Measurements from ENCODE around the gene EMILIN3. TPM values are rescaled to one million over a fixed set of nuclear protein-coding genes. Genes with fewer than 3 reads are reported as not detected.
A peak's percentile ranks its signal among the peaks of the same experiment; 100 is the strongest.

EMILIN3 gene
- total and polyA plus RNA-seq, 4 donors = 0.38 to 0.72 (median 0.39) TPM; not detected in 1

DNA sequence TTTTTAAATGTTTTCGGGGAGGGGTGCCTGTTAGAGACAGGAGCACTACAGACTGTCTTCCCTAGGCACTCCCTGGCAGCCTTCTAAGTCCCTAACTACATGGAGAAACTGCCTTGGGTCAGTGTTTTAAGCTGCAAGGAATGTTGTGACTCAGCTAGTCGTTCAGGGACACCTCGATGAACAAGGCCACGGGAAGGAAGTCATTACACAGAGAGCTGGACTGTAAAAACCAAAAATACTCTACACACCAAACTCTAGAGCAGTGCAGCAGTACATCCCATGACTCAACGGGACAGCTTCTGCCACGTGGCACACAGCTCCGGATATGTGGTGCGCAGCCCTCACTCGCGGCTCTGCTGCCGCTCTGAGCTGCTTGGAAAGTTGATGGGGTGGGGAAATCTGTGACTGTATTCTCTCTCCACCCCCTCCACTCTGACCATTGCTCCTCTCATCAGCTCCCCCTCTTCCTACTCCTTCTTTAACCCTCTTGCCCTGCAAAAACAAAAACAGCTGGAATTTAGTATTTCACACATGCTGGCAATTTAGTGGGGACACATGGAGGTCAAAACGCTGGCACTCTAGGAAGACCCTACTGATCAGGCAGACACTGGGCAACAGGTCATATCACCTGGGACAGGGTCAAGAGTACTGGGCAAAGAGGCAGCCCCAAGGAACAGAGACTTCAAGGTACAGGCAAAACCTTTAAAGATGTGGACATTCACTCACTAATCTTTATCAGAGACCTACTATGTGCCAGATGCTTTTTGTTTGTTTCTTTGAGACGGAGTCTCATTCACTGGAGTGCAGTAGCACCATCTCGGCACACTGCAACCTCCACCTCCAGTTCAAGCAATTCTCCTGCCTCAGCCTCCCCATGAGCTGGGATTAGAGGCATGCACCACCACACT is 36.9 kb downstream of the EMILIN3 start:
- peak overlapping the region; percentile 94 to 95 for H3K27ac ChIP-seq (ENCODE audit: low read depth in 1 of 2, low read length in 2 of 2)
- ATAC-seq (ENCODE audit: low FRiP score) (peak; percentile 97), DNase-seq (peak; percentile 93 to 95)
- H3K9me3 ChIP-seq (ENCODE audit: control insufficient read depth, low read length) = no peaks in the 10 kb centered on the region
- 16% methylated on average over 14 of the region's 14 CpGs for WGBS, 2 donors
- H3K36me3 ChIP-seq (ENCODE audit: control insufficient read depth in 1 of 2, insufficient read depth in 2 of 2, low read length in 1 of 2) = no peaks in the 10 kb centered on the region
- intact Hi-C loops (cut with DNase I) = no loop called here
- no peaks in the 10 kb centered on the region for H3K4me1 ChIP-seq (ENCODE audit: control insufficient read depth in 1 of 2, insufficient read depth in 2 of 2, low read length in 2 of 2)
- no peaks in the 10 kb centered on the region for H3K27me3 ChIP-seq (ENCODE audit: control insufficient read depth in 1 of 2, insufficient read depth in 2 of 2, low read length in 1 of 2)
- H3K4me3 ChIP-seq (ENCODE audit: low read length in 2 of 2) = no peak overlapping the region

DNA sequence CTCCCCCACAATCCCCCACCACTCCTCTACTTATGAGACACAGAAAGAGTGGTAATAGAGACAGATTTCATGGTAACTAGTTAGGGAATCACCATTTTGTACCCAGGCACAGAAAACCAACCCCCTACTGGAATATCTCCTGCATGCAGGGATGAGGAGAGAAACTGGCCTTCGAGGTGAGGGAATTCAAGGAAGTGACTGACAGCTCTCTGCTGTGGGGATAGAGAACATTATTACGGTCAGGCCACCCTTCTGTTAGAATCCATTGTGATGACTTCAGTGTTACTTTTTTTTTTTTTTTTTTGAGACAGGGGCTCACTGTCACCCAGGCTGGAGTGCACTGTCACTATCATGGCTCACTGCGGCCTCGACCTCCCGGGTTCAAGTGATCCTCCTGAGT is 39.4 kb downstream of the EMILIN3 start:
- intact Hi-C loops (cut with DNase I) = no loop called here
- no peaks in the 10 kb centered on the region for H3K27me3 ChIP-seq (ENCODE audit: control insufficient read depth in 1 of 2, insufficient read depth in 2 of 2, low read length in 1 of 2)
- no peaks in the 10 kb centered on the region for H3K36me3 ChIP-seq (ENCODE audit: control insufficient read depth in 1 of 2, insufficient read depth in 2 of 2, low read length in 1 of 2)
- ATAC-seq (ENCODE audit: low FRiP score) (no peak), DNase-seq (no peak)
- H3K9me3 ChIP-seq (ENCODE audit: control insufficient read depth, low read length) = no peaks in the 10 kb centered on the region
- H3K4me1 ChIP-seq (ENCODE audit: control insufficient read depth in 1 of 2, insufficient read depth in 2 of 2, low read length in 2 of 2) = no peaks in the 10 kb centered on the region
- 84 to 86% methylated on average over 5 of the region's 5 CpGs for WGBS, 2 donors
- H3K4me3 ChIP-seq (ENCODE audit: low read length in 2 of 2) = no peak overlapping the region
- H3K27ac ChIP-seq (ENCODE audit: low read depth in 1 of 2, low read length in 2 of 2) = no peak overlapping the region

DNA sequence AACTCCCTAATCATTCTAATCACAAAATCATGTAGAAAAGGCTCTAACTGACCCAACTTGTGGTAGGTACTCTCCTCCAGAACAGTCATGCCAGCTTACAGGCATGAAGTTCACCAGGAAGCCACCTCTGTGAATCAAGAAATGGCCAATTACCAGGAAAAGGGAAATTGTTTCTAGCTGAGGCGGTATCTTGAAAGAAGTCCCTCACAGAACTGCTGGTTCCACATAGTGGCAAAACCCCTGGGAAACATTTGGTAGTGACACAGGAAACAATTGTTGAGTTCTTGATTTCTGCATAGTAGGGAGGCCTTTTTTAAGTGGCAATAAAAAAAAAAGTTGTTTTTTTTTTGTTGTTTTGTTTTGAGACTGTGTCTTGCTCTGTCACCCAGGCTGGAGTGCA is 45.6 kb downstream of the EMILIN3 start:
- H3K4me1 ChIP-seq (ENCODE audit: control insufficient read depth in 1 of 2, insufficient read depth in 2 of 2, low read length in 2 of 2) = peaks cover 2% of the 10 kb centered on the region in 2 donors
- no peak overlapping the region for H3K4me3 ChIP-seq (ENCODE audit: low read length in 2 of 2)
- no peaks in the 10 kb centered on the region for H3K27me3 ChIP-seq (ENCODE audit: control insufficient read depth in 1 of 2, insufficient read depth in 2 of 2, low read length in 1 of 2)
- ATAC-seq (ENCODE audit: low FRiP score) (no peak), DNase-seq (no peak)
- intact Hi-C loops (cut with DNase I) = no loop called here
- 94 to 97% methylated on average over 1 of the region's 1 CpG for WGBS, 2 donors
- H3K27ac ChIP-seq (ENCODE audit: low read depth in 1 of 2, low read length in 2 of 2) = no peak overlapping the region
- H3K36me3 ChIP-seq (ENCODE audit: control insufficient read depth in 1 of 2, insufficient read depth in 2 of 2, low read length in 1 of 2) = no peaks in the 10 kb centered on the region
- H3K9me3 ChIP-seq (ENCODE audit: control insufficient read depth, low read length) = no peaks in the 10 kb centered on the region

DNA sequence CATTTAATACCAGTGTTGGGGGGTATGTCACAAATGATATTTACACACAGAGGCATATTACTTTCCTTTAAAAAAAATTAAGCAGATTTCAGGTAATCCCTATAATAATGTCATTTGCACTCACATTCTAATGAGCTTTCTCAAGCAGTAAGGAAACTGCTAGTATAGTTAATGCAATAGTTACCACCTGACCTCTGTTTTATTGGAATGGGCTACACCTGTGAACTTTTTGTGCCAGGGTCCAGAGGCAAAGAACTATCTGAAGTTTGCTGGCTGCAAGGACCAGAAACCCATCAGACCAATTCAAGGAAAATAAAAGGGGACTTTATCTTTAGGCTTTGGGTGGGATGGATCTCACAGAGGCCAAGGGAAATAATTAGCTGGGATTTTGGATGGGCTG is 46.2 kb downstream of the EMILIN3 start:
- Histone ChIP-seq H3K27ac (ENCODE audit: low read depth in 1 of 2, low read length in 2 of 2) (no peak overlapping the region), H3K9me3 (ENCODE audit: control insufficient read depth, low read length) (no peaks in the 10 kb centered on the region)

DNA sequence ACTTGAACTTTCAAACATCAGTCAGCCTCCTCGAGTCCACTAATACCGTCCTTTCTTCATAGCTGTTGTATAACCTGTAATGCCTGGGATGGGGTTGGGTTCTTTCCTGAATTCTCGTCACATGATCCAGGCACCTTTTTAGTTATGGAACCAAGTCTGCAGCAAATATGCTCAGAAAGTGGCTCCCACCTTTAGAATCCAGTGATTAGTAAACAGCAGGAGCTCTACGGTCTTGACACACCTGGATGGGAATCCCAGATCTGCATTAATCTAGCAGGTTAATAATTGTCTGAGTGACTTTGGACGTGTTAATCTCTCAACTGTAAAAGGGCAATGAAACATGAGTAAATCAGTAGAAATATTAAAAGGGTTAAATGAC is 48.4 kb downstream of the EMILIN3 start:
- WGBS, 2 donors = 53 to 54% methylated on average over 5 of the region's 5 CpGs
- H3K9me3 ChIP-seq (ENCODE audit: control insufficient read depth, low read length) = no peaks in the 10 kb centered on the region
- H3K4me1 ChIP-seq (ENCODE audit: control insufficient read depth in 1 of 2, insufficient read depth in 2 of 2, low read length in 2 of 2) = peaks cover 3% of the 10 kb centered on the region in 2 donors
- H3K27me3 ChIP-seq (ENCODE audit: control insufficient read depth in 1 of 2, insufficient read depth in 2 of 2, low read length in 1 of 2) = no peaks in the 10 kb centered on the region
- intact Hi-C loops (cut with DNase I) = loop anchor here in 1 of 2 donors (5.0 kb wide), 2 partner anchors 71 to 141 kb away; no protein-coding TSS in a partner anchor
- ATAC-seq (ENCODE audit: low FRiP score) (no peak), DNase-seq (no peak)
- no peaks in the 10 kb centered on the region for H3K36me3 ChIP-seq (ENCODE audit: control insufficient read depth in 1 of 2, insufficient read depth in 2 of 2, low read length in 1 of 2)
- no peak overlapping the region for H3K27ac ChIP-seq (ENCODE audit: low read depth in 1 of 2, low read length in 2 of 2)
- H3K4me3 ChIP-seq (ENCODE audit: low read length in 2 of 2) = no peak overlapping the region

More for the DNA sequence above, 46.2 kb downstream of the EMILIN3 start:
- peaks cover 3% of the 10 kb centered on the region in 2 donors for H3K4me1 ChIP-seq (ENCODE audit: control insufficient read depth in 1 of 2, insufficient read depth in 2 of 2, low read length in 2 of 2)
- DNase-seq (no peak), ATAC-seq (ENCODE audit: low FRiP score) (no peak)
- no peaks in the 10 kb centered on the region for H3K36me3 ChIP-seq (ENCODE audit: control insufficient read depth in 1 of 2, insufficient read depth in 2 of 2, low read length in 1 of 2)
- H3K4me3 ChIP-seq (ENCODE audit: low read length in 2 of 2) = no peak overlapping the region
- intact Hi-C loops (cut with DNase I) = no loop called here
- H3K27me3 ChIP-seq (ENCODE audit: control insufficient read depth in 1 of 2, insufficient read depth in 2 of 2, low read length in 1 of 2) = no peaks in the 10 kb centered on the region

DNA sequence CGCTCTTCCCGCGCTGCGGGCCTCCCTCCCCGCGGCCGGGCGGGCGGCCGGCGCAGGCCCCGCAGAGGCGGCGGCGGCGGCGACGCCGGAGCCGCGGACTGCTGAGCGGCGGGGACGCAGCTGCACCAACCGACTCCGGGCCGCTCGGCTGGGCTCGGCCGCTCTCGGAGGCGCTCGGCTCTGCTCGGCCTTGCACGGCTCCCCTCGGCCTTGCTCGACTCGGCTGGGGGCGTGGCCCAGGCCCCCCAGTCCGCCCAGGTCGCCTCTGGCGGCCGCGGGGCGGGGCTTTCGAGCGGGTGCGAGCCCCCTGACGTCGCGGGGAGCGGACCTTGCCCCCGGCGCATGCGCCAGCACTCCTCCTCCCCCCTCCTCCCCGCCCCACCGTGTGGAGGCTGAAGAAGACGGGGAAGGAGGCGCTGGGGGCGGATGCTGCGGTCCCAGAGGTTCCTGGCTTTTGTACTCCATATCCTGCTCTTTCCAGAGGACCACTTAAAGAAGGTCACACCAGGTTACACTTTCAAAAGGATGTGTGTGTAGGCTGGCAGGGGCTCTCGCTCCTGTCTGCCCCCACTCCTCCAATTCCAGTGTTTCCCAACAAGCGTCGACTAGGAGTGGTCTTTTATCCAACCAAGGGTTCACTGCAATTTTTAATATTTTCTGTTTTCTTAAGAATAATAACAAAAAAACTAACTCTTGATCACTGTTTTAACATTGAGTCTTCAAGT is 48.9 kb downstream of the EMILIN3 start, which contains the start of gene ZHX3:
Gene ZHX3, minus strand, starts transcription at position 186 of the 725 bp plus-strand sequence. CDS start 112,815 bp downstream, outside the sequence.
- H3K27me3 ChIP-seq (ENCODE audit: control insufficient read depth in 1 of 2, insufficient read depth in 2 of 2, low read length in 1 of 2) = no peaks in the 10 kb centered on the region
- DNase-seq (peak; percentile 98 to 99), ATAC-seq (ENCODE audit: low FRiP score) (peak; percentile 98)
- H3K27ac ChIP-seq (ENCODE audit: low read depth in 1 of 2, low read length in 2 of 2) = peak within 1 kb of the TSS; percentile 53 to 99
- H3K36me3 ChIP-seq (ENCODE audit: control insufficient read depth in 1 of 2, insufficient read depth in 2 of 2, low read length in 1 of 2) = no peaks in the 10 kb centered on the region
- WGBS, 2 donors = 0 to 1% methylated on average over 25 to 64 of the region's 64 CpGs
- H3K9me3 ChIP-seq (ENCODE audit: control insufficient read depth, low read length) = no peaks in the 10 kb centered on the region
- peak within 1 kb of the TSS; percentile 83 to 96 for H3K4me3 ChIP-seq (ENCODE audit: low read length in 2 of 2)
- intact Hi-C loops (cut with DNase I) = loop anchor here (2.0 to 5.0 kb wide), 4 partner anchors 23 to 140 kb away; partner anchors contain the start of gene LPIN3 (in 1 of the 2)
- peaks cover 3% of the 10 kb centered on the region in 2 donors for H3K4me1 ChIP-seq (ENCODE audit: control insufficient read depth in 1 of 2, insufficient read depth in 2 of 2, low read length in 2 of 2)

DNA sequence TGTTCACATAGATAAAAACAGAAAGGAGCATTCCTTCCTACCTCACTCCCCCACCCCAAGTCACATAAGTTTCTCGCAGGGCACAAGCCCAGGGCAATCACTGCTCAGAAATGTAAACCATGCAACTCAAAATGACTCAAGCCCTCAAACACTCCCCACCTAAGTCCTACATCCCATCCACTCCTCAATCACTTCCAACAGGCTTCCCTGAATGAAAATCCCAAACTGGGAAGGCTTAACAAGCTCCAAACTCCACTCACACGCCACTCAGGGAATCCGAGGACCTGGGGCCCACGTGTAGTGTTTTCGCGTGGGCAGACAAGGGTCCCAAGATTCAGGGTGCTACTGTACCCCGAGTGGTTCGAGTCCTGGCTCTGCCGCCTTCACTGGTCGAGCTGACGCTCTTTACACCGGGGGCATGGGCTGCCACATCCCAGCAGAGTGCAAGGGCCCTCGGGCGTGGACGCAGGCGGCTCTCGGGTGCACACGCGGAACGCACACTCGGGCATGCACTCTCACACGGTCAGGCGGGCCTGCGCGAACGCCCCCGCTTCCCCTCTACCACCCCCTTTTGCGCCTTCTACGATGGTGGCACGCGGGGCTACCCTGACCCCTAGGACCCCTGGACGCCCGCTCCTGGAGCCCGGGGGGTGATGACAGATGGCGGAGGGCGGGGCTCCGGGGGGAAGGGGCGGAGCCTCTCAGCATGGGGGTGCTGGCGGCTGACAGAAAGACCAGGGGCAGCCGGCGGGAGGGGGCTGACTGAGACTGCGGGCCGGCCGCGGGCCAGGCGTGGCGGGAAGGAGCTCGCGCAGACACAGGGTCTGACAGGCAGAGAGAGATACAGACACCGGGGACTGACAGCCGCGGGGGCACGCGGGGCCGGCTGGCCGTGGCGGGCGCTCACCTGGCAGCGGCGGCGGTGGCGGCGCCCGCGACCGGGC is 49.7 kb downstream of the EMILIN3 start:
- Histone ChIP-seq H3K36me3 (ENCODE audit: control insufficient read depth in 1 of 2, insufficient read depth in 2 of 2, low read length in 1 of 2) (no peaks in the 10 kb centered on the region), H3K9me3 (ENCODE audit: control insufficient read depth, low read length) (no peaks in the 10 kb centered on the region), H3K4me1 (ENCODE audit: control insufficient read depth in 1 of 2, insufficient read depth in 2 of 2, low read length in 2 of 2) (peaks cover 3% of the 10 kb centered on the region in 2 donors), H3K27ac (ENCODE audit: low read depth in 1 of 2, low read length in 2 of 2) (peak overlapping the region; percentile 53 to 98), H3K27me3 (ENCODE audit: control insufficient read depth in 1 of 2, insufficient read depth in 2 of 2, low read length in 1 of 2) (no peaks in the 10 kb centered on the region), H3K4me3 (ENCODE audit: low read length in 2 of 2) (peak overlapping the region; percentile 83 to 96)
- DNase-seq (peak; percentile 87 to 94), ATAC-seq (ENCODE audit: low FRiP score) (peak; percentile 85)
- WGBS, 2 donors = 1 to 2% methylated on average over 46 to 66 of the region's 66 CpGs
- intact Hi-C loops (cut with DNase I) = loop anchor here (2.0 to 5.0 kb wide), 4 partner anchors 24 to 140 kb away; partner anchors contain the start of gene LPIN3 (in 1 of the 2)

DNA sequence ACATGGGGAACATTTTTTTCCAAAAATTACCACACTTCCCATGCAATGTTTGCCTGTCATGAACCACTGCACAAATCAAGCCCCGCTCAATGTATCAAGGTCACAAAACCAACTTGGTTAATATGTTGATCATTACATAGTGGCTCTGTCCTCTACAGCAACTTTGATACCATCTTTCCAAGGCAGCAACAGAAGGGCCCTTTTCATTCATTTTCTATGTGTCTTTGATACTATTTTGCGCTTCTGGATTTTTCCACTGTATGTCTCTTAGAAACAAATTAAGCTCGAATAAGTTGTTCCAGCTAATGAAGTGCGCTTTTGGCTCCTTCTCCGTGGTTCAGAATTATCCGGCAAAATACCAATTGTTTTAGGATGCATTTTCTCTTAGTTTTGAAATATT is 50.6 kb downstream of the EMILIN3 start:
- H3K4me1 ChIP-seq (ENCODE audit: control insufficient read depth in 1 of 2, insufficient read depth in 2 of 2, low read length in 2 of 2) = peaks cover 3% of the 10 kb centered on the region in 2 donors
- H3K27ac ChIP-seq (ENCODE audit: low read depth in 1 of 2, low read length in 2 of 2) = no peak overlapping the region
- H3K36me3 ChIP-seq (ENCODE audit: control insufficient read depth in 1 of 2, insufficient read depth in 2 of 2, low read length in 1 of 2) = no peaks in the 10 kb centered on the region
- DNase-seq (no peak), ATAC-seq (ENCODE audit: low FRiP score) (no peak)
- H3K27me3 ChIP-seq (ENCODE audit: control insufficient read depth in 1 of 2, insufficient read depth in 2 of 2, low read length in 1 of 2) = no peaks in the 10 kb centered on the region
- H3K4me3 ChIP-seq (ENCODE audit: low read length in 2 of 2) = peak overlapping the region; percentile 83 to 96
- 74 to 77% methylated on average over 6 of the region's 6 CpGs for WGBS, 2 donors
- intact Hi-C loops (cut with DNase I) = loop anchor here (2.0 to 5.0 kb wide), 4 partner anchors 25 to 139 kb away; partner anchors contain the start of gene LPIN3 (in 1 of the 2)
- no peaks in the 10 kb centered on the region for H3K9me3 ChIP-seq (ENCODE audit: control insufficient read depth, low read length)

All from aorta (tissue), 5 donors.